GM12875 (cell line): Measurements from ENCODE around the gene PHPT1.
A peak's percentile ranks its signal among the peaks of the same experiment; 100 is the strongest.

Experiments used
- H3K4me3 ChIP-seq: one replicate; pipeline ENCODE4 v1.5.1; 2011; ENCODE audit warnings: low read depth, low read length, control low read depth
- TF ChIP-seq, protein P1 (sequence below): IDR thresholded peaks from 2 replicates; pipeline ENCODE4 v1.5.1; 2011; ENCODE audit warnings: low read depth, mild to moderate bottlenecking, control low read depth, inconsistent platforms, low read length, moderate library complexity, borderline replicate concordance; ENCODE audit not compliant: insufficient read depth

PHPT1 gene

DNA sequence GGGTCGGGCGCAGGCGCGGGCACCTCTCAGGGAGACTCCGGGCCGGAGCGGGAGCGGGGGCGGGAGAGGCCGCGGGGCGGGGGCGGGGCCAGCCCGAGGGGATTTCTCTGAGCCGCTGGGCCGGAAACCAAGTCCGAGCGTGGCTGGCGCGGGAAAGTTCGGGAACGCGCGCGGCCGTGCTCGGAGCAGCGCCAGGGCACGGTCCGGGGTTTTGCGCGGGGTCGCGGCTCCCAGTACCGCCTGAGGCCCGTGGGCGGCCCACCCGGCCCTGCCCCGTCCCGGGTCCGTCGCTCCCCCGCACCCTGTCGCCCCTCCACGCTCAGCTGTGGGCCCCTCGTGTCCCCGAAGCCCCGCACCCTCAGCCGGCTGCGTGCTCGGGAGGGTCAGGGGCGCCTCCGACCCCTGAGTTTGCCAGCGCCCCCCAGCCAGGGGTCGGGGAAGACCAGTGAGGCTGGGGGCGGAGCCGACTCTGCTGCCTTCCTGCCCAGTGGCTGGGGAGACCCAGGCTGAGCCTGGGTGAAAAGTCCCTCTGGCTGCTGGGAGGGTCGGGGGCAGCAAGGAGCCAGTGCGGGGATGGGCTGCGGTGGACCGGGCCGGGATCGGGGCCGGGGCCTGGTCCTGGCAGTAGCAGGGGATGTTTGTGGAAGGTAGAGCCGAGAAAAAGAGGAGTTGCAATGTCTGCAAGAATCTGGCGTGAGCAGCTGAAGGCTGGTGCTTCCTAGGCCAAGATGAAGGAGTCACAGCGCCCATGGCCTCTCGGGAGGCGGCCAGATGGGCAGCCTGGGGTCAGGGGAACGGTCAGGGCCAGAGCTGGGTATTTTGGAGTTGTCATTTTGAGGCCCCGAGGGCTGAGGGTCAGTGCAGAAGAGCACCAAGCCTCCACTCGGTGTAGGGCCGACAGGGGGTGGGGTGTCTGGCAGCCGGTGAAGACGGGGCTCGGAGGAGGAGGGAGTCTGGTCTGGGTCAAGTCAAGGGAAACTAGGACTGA, 37.7 kb downstream of the PHPT1 start:
- TF ChIP-seq, protein P1, sequence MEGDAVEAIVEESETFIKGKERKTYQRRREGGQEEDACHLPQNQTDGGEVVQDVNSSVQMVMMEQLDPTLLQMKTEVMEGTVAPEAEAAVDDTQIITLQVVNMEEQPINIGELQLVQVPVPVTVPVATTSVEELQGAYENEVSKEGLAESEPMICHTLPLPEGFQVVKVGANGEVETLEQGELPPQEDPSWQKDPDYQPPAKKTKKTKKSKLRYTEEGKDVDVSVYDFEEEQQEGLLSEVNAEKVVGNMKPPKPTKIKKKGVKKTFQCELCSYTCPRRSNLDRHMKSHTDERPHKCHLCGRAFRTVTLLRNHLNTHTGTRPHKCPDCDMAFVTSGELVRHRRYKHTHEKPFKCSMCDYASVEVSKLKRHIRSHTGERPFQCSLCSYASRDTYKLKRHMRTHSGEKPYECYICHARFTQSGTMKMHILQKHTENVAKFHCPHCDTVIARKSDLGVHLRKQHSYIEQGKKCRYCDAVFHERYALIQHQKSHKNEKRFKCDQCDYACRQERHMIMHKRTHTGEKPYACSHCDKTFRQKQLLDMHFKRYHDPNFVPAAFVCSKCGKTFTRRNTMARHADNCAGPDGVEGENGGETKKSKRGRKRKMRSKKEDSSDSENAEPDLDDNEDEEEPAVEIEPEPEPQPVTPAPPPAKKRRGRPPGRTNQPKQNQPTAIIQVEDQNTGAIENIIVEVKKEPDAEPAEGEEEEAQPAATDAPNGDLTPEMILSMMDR = no peak
- H3K4me3 ChIP-seq = peak overlapping the region; percentile 95

GRCh38 chr9:136888454-136888853, 39.2 kb downstream of the PHPT1 start:
- H3K4me3 ChIP-seq = no peak overlapping the region
- TF ChIP-seq, protein P1 = no peak

- no peak overlapping the region for H3K4me3 ChIP-seq
- TF ChIP-seq, protein P1 = no peak
Measured at GRCh38 chr9:136889858-136890257, 40.6 kb downstream of the PHPT1 start.

DNA sequence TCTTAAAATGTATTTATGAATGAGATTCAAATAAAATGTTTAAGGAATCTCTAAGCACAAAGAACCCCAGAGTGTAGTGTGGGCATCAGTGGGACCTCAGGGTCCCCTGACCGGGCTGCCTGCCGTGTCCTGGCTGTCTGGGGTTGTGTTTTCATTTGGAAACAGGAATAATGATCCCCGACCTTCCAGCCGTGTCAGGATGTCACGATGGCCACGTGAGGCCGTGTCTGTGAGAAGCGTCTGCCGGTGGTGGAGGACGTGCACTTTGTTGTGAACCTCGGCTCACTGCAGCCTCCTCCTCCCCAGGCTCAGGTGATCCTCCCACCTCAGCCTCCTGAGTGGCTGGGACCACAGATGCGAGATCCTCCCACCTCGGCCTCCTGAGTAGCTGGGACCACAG, 41.5 kb downstream of the PHPT1 start:
- no peak overlapping the region for H3K4me3 ChIP-seq
- TF ChIP-seq, protein P1 = no peak

- TF ChIP-seq, protein P1 = no peak
- H3K4me3 ChIP-seq = no peak overlapping the region
Measured at GRCh38 chr9:136896027-136896426, 46.8 kb downstream of the PHPT1 start.

DNA sequence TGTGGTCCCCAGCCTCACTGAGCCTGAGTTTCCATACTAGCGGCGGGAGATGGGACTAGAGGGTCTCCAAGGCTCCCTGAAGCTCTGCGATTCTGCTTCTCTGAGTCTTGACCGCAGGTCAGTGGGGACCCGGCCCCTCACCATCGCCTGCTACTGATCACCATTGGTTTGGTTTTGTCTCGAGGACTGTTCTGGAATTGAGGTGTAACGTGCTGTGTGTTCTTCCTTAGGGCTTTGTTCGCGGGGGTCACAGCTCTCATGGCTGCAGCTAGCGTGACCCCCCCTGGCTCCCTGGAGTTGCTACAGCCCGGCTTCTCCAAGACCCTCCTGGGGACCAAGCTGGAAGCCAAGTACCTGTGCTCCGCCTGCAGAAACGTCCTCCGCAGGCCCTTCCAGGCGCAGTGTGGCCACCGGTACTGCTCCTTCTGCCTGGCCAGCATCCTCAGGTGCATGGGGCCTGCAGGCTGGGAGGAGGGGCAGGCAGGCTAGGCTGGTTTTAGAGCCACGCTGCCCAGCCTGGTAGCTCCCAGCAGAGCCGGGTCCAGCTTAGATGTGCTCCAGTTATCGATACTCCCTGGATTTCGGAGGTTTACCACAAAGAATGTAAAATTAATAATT, 49.4 kb downstream of the PHPT1 start:
- TF ChIP-seq, protein P1 = no peak
- no peak overlapping the region for H3K4me3 ChIP-seq
